ENCODE measurements around the gene SVBP. TPM values are rescaled to one million over a fixed set of nuclear protein-coding genes. Genes with fewer than 3 reads are reported as not detected.

The SVBP gene
- total and polyA plus RNA-seq, 5 donors from 2014 or later: 24.4 to 126 (median 82.9) TPM

- peaks cover 30% of the 10 kb centered on the region for H3K36me3 Mint-ChIP-seq
- no peaks in the 10 kb centered on the region for H3K9me3 ChIP-seq (ENCODE audit: control insufficient read depth in 2 of 2, low read length in 2 of 2)
- no peaks in the 10 kb centered on the region for H3K27me3 ChIP-seq (ENCODE audit: control insufficient read depth, insufficient read depth, low read length)
- peak within 1 kb of the TSS; percentile 87 to 97 (median 93) for H3K27ac Mint-ChIP-seq
- H3K27ac ChIP-seq (ENCODE audit: insufficient read depth, low read length, poor library complexity, severe bottlenecking): peak within 1 kb of the TSS; percentile 73
- H3K9me3 Mint-ChIP-seq: peaks cover 0 to 4% (median 0%) of the 10 kb centered on the region in 7 donors
- peaks cover 36% of the 10 kb centered on the region for H3K4me1 ChIP-seq (ENCODE audit: control insufficient read depth, insufficient read depth, low read length, poor library complexity, severe bottlenecking)
- H3K36me3 ChIP-seq (ENCODE audit: control insufficient read depth, insufficient read depth, low read length): peaks cover 11% of the 10 kb centered on the region
- peak within 1 kb of the TSS; percentile 94 for H3K4me3 ChIP-seq (ENCODE audit: low read depth, low read length)
- peak within 1 kb of the TSS; percentile 91 to 96 (median 95) for H3K4me3 Mint-ChIP-seq
- DNase-seq (peak; percentile 87 to 97 (median 91)), ATAC-seq (ENCODE audit: low read depth in 2 of 2) (peak; percentile 98 to 99)
- H3K4me1 Mint-ChIP-seq: peaks cover 11 to 43% (median 30%) of the 10 kb centered on the region in 4 donors
- H3K27me3 Mint-ChIP-seq: no peaks in the 10 kb centered on the region
Measured at GRCh38 chr1:42846257-42847110, 29.3 kb upstream of the SVBP start, which contains the start of gene ZNF691. Gene ZNF691 (plus strand): TSS chr1:42846613. CDS start chr1:42849659, 3,046 bp downstream.

GRCh38 chr1:42845866-42846256 lies 28.7 kb upstream of the SVBP start:
- Histone ChIP-seq H3K4me1 (ENCODE audit: control insufficient read depth, insufficient read depth, low read length, poor library complexity, severe bottlenecking) (peaks cover 36% of the 10 kb centered on the region), H3K4me3 (ENCODE audit: low read depth, low read length) (peak overlapping the region; percentile 94), H3K9me3 (ENCODE audit: control insufficient read depth in 2 of 2, low read length in 2 of 2) (no peaks in the 10 kb centered on the region), H3K27me3 (ENCODE audit: control insufficient read depth, insufficient read depth, low read length) (no peaks in the 10 kb centered on the region), H3K36me3 (ENCODE audit: control insufficient read depth, insufficient read depth, low read length) (peaks cover 6% of the 10 kb centered on the region), H3K27ac (ENCODE audit: insufficient read depth, low read length, poor library complexity, severe bottlenecking) (peak overlapping the region; percentile 73)
- Mint-ChIP-seq H3K36me3 (peaks cover 24% of the 10 kb centered on the region), H3K27me3 (no peaks in the 10 kb centered on the region), H3K4me1 (peaks cover 11 to 43% (median 29%) of the 10 kb centered on the region in 4 donors), H3K4me3 (peak overlapping the region; percentile 91 to 96 (median 95)), H3K9me3 (peaks cover 0 to 4% (median 0%) of the 10 kb centered on the region in 7 donors), H3K27ac (peak overlapping the region; percentile 85 to 97 (median 87))
- no peak for DNase-seq
- ATAC-seq (ENCODE audit: low read depth in 2 of 2): no peak

DNA sequence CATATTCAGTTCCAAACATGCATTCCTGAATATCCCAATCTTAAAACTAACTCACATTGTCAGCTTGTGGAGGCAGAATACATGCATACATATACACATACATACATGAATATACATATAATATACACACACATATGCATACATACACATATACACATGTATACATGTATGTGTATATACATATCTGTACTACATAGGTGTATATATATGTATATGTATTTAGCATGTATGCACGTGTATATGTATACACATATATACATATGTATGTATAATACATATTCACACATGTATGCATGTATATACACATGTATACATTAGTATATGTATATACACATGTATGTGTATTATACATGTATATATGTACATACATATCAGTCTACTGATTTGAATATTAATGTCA lies 28.0 kb upstream of the SVBP start:
- H3K27me3 ChIP-seq (ENCODE audit: control insufficient read depth, insufficient read depth, low read length): no peaks in the 10 kb centered on the region
- Mint-ChIP-seq H3K27me3 (no peaks in the 10 kb centered on the region), H3K4me3 (no peak overlapping the region), H3K36me3 (peaks cover 18% of the 10 kb centered on the region), H3K9me3 (peaks cover 0 to 4% (median 0%) of the 10 kb centered on the region in 7 donors), H3K27ac (no peak overlapping the region), H3K4me1 (peaks cover 16 to 43% (median 28%) of the 10 kb centered on the region in 4 donors)
- H3K4me1 ChIP-seq (ENCODE audit: control insufficient read depth, insufficient read depth, low read length, poor library complexity, severe bottlenecking): peaks cover 36% of the 10 kb centered on the region
- ATAC-seq (ENCODE audit: low read depth in 2 of 2): no peak
- no peaks in the 10 kb centered on the region for H3K9me3 ChIP-seq (ENCODE audit: control insufficient read depth in 2 of 2, low read length in 2 of 2)
- DNase-seq: no peak
- peaks cover 3% of the 10 kb centered on the region for H3K36me3 ChIP-seq (ENCODE audit: control insufficient read depth, insufficient read depth, low read length)
- no peak overlapping the region for H3K27ac ChIP-seq (ENCODE audit: insufficient read depth, low read length, poor library complexity, severe bottlenecking)
- H3K4me3 ChIP-seq (ENCODE audit: low read depth, low read length): peak overlapping the region; percentile 94

DNA sequence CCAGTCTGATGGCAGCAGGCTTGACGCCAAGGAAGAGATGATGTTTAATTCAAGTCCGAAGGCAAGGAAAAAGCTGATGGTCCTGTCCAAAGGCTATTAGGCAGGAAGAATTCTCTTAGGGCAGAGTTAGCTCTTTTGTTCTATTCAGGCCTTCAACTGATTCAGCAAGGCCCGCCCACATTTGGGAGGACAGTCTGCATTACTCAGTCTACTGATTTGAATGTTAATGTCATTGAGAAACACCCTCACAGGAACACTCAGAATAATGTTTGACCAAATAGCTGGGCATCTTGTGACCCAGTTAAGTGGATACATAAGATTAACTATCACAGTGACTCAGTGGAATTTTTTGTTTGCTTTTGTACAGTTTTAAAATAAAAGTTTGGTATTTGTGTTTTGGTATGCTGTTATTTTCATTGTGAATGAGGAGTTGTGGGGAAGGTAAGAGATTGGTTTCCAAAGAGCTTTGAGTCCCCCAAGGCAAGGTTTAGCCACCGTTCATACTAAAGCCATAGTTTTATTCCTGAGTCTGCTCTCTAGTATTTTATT lies 27.5 kb upstream of the SVBP start:
- peaks cover 3% of the 10 kb centered on the region for H3K36me3 ChIP-seq (ENCODE audit: control insufficient read depth, insufficient read depth, low read length)
- Mint-ChIP-seq H3K27ac (no peak overlapping the region), H3K36me3 (peaks cover 18% of the 10 kb centered on the region), H3K4me3 (peak overlapping the region in 1 of 4 donors; percentile 64), H3K9me3 (peaks cover 0 to 2% (median 0%) of the 10 kb centered on the region in 7 donors), H3K4me1 (peaks cover 12 to 40% (median 26%) of the 10 kb centered on the region in 4 donors), H3K27me3 (no peaks in the 10 kb centered on the region)
- DNase-seq: no peak
- peaks cover 36% of the 10 kb centered on the region for H3K4me1 ChIP-seq (ENCODE audit: control insufficient read depth, insufficient read depth, low read length, poor library complexity, severe bottlenecking)
- H3K27me3 ChIP-seq (ENCODE audit: control insufficient read depth, insufficient read depth, low read length): no peaks in the 10 kb centered on the region
- no peak for ATAC-seq (ENCODE audit: low read depth in 2 of 2)
- no peaks in the 10 kb centered on the region for H3K9me3 ChIP-seq (ENCODE audit: control insufficient read depth in 2 of 2, low read length in 2 of 2)
- H3K27ac ChIP-seq (ENCODE audit: insufficient read depth, low read length, poor library complexity, severe bottlenecking): no peak overlapping the region
- no peak overlapping the region for H3K4me3 ChIP-seq (ENCODE audit: low read depth, low read length)

DNA sequence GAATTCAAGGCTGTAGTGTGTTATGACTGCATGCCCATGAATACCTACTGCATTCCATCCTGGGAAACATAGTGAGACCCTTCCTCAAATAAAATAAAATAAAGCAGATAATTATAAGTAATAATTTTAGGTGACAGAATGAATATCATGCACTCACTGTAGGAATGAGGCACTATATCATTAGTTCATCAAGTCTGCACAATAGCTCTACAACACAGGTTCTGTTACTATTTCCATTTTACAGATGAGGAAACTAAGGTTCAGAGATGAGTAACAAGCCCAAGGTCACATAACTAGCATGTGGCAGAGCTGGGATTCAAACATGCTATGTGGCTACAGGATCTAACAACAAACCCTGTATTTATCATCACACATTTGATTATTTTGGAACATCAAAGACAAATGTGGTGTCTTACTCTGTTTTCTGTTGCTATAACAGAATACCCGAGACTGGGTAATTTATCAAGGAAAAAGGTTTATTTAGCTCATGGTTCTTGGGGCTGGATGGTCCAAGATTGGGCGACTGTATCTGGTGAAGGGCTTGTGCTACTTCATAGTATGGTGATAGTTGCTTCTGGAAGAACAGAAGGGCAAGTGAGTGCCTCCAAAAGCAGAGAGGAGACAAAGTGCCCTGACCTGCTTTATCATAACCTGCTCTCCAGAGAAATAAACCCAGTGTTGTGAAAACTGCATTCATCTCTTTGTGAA lies 24.4 kb upstream of the SVBP start:
- Mint-ChIP-seq H3K9me3 (no peaks in the 10 kb centered on the region), H3K4me3 (no peak overlapping the region), H3K27ac (peak overlapping the region in 1 of 3 donors; percentile 73), H3K36me3 (peaks cover 18% of the 10 kb centered on the region), H3K27me3 (no peaks in the 10 kb centered on the region), H3K4me1 (peaks cover 4 to 13% (median 7%) of the 10 kb centered on the region in 4 donors)
- DNase-seq (no peak), ATAC-seq (ENCODE audit: low read depth in 2 of 2) (no peak)
- H3K27me3 ChIP-seq (ENCODE audit: control insufficient read depth, insufficient read depth, low read length): no peaks in the 10 kb centered on the region
- H3K36me3 ChIP-seq (ENCODE audit: control insufficient read depth, insufficient read depth, low read length): no peaks in the 10 kb centered on the region
- H3K4me1 ChIP-seq (ENCODE audit: control insufficient read depth, insufficient read depth, low read length, poor library complexity, severe bottlenecking): peaks cover 8% of the 10 kb centered on the region
- no peak overlapping the region for H3K4me3 ChIP-seq (ENCODE audit: low read depth, low read length)
- H3K9me3 ChIP-seq (ENCODE audit: control insufficient read depth in 2 of 2, low read length in 2 of 2): no peaks in the 10 kb centered on the region
- H3K27ac ChIP-seq (ENCODE audit: insufficient read depth, low read length, poor library complexity, severe bottlenecking): no peak overlapping the region

GRCh38 chr1:42841010-42841409 lies 23.8 kb upstream of the SVBP start:
- peaks cover 6% of the 10 kb centered on the region for H3K4me1 ChIP-seq (ENCODE audit: control insufficient read depth, insufficient read depth, low read length, poor library complexity, severe bottlenecking)
- peaks cover 22% of the 10 kb centered on the region for H3K36me3 Mint-ChIP-seq
- H3K27ac ChIP-seq (ENCODE audit: insufficient read depth, low read length, poor library complexity, severe bottlenecking): no peak overlapping the region
- H3K4me1 Mint-ChIP-seq: peaks cover 2 to 8% (median 5%) of the 10 kb centered on the region in 4 donors
- H3K9me3 ChIP-seq (ENCODE audit: control insufficient read depth in 2 of 2, low read length in 2 of 2): no peaks in the 10 kb centered on the region
- no peaks in the 10 kb centered on the region for H3K36me3 ChIP-seq (ENCODE audit: control insufficient read depth, insufficient read depth, low read length)
- ATAC-seq (ENCODE audit: low read depth in 2 of 2) (no peak), DNase-seq (no peak)
- no peak overlapping the region for H3K4me3 Mint-ChIP-seq
- no peaks in the 10 kb centered on the region for H3K27me3 ChIP-seq (ENCODE audit: control insufficient read depth, insufficient read depth, low read length)
- H3K4me3 ChIP-seq (ENCODE audit: low read depth, low read length): no peak overlapping the region
- no peak overlapping the region for H3K27ac Mint-ChIP-seq
- H3K27me3 Mint-ChIP-seq: no peaks in the 10 kb centered on the region
- no peaks in the 10 kb centered on the region for H3K9me3 Mint-ChIP-seq

DNA sequence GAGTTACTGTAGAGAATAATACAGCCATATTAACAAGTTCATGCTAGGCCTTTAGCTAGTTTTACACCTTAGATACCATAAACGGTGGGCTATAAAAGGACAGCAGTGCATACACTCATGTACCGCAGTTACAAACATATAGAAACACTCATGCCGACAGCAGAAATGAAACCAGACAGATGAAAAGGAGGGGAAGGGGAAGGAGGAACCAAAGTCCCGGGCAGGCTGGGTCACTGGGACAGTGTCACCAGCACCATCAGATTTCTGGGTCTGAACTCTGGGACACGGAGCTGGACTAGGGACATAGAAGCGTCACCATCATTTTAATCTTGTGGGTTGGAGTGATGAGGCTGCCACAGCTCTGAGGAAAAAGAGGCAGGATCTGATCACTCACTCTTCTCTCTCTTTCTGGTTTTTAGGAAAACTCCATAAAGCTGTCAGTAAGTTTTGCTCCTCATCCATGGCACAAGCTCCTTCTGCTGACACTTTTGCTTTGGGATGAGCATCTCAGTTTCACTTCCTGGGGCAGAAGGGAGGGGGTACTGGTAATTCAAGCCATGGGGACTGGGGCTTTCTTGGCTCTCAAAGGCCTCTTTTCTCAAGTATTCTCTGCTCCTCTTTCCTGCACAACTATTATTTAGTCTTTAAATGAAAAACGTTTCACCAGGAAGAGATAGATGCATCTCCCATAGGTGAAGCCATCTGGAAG lies 21.4 kb upstream of the SVBP start:
- no peaks in the 10 kb centered on the region for H3K4me1 ChIP-seq (ENCODE audit: control insufficient read depth, insufficient read depth, low read length, poor library complexity, severe bottlenecking)
- H3K9me3 ChIP-seq (ENCODE audit: control insufficient read depth in 2 of 2, low read length in 2 of 2): no peaks in the 10 kb centered on the region
- peaks cover 30% of the 10 kb centered on the region for H3K36me3 Mint-ChIP-seq
- no peaks in the 10 kb centered on the region for H3K27me3 Mint-ChIP-seq
- no peaks in the 10 kb centered on the region for H3K36me3 ChIP-seq (ENCODE audit: control insufficient read depth, insufficient read depth, low read length)
- H3K4me3 Mint-ChIP-seq: no peak overlapping the region
- H3K4me1 Mint-ChIP-seq: peaks cover 0 to 5% (median 1%) of the 10 kb centered on the region in 4 donors
- no peak overlapping the region for H3K27ac ChIP-seq (ENCODE audit: insufficient read depth, low read length, poor library complexity, severe bottlenecking)
- H3K27me3 ChIP-seq (ENCODE audit: control insufficient read depth, insufficient read depth, low read length): no peaks in the 10 kb centered on the region
- DNase-seq (no peak), ATAC-seq (ENCODE audit: low read depth in 2 of 2) (no peak)
- H3K27ac Mint-ChIP-seq: no peak overlapping the region
- H3K4me3 ChIP-seq (ENCODE audit: low read depth, low read length): no peak overlapping the region
- no peaks in the 10 kb centered on the region for H3K9me3 Mint-ChIP-seq
